Hepatocyte (in vitro differentiated cells): ENCODE data around the gene AHCY. TPM values are rescaled to one million over a fixed set of nuclear protein-coding genes. Genes with fewer than 3 reads are reported as not detected.

Experiments used
- DNase-seq: peaks from one replicate; pipeline ENCODE4 v3.0.0-alpha.2; 2016; ENCODE audit warnings: low spot score
- H2AFZ ChIP-seq: fragments of 200-600 bp; sonication (generic); 2 replicates; pipeline ENCODE4 v1.6.0; 2016; ENCODE audit warnings: antibody characterized with exemption, mild to moderate bottlenecking
- H3K27ac ChIP-seq: fragments of 200-600 bp; sonication (generic); 2 replicates; pipeline ENCODE4 v1.5.1; 2016; ENCODE audit warnings: mild to moderate bottlenecking
- H3K27me3 ChIP-seq: fragments of 200-600 bp; sonication (generic); 2 replicates; pipeline ENCODE4 v1.6.1; 2016
- H3K36me3 ChIP-seq: fragments of 200-600 bp; sonication (generic); replicated peaks from 2 replicates; pipeline ENCODE4 v1.5.1; 2016; ENCODE audit warnings: low read depth; ENCODE audit not compliant: insufficient read depth
- H3K4me1 ChIP-seq: fragments of 200-600 bp; sonication (generic); 2 replicates; pipeline ENCODE4 v1.5.1; 2016; ENCODE audit warnings: mild to moderate bottlenecking, moderate library complexity; ENCODE audit not compliant: insufficient read depth
- H3K4me2 ChIP-seq: fragments of 200-600 bp; sonication (generic); 2 replicates; pipeline ENCODE4 v1.6.0; 2016
- H3K4me3 ChIP-seq: fragments of 200-600 bp; sonication (generic); 2 replicates; pipeline ENCODE4 v1.5.1; 2016; ENCODE audit warnings: mild to moderate bottlenecking
- H3K79me2 ChIP-seq: fragments of 200-600 bp; sonication (generic); 2 replicates; pipeline ENCODE4 v1.6.0; 2017; ENCODE audit warnings: mild to moderate bottlenecking
- H3K9me2 ChIP-seq: fragments of 200-600 bp; sonication (generic); replicated peaks from 2 replicates; pipeline ENCODE4 v1.6.0; 2017; ENCODE audit warnings: mild to moderate bottlenecking; ENCODE audit not compliant: insufficient read depth
- H3K9me3 ChIP-seq: fragments of 200-600 bp; sonication (generic); 2 replicates; pipeline ENCODE4 v1.5.1; 2016; ENCODE audit warnings: low read depth, mild to moderate bottlenecking
- H4K20me1 ChIP-seq: fragments of 200-600 bp; sonication (generic); 2 replicates; pipeline ENCODE4 v1.6.0; 2016; ENCODE audit warnings: mild to moderate bottlenecking; ENCODE audit not compliant: insufficient read depth, poor library complexity, severe bottlenecking
- EZH2 ChIP-seq: fragments of 200-600 bp; sonication (generic); IDR thresholded peaks from 2 replicates; pipeline ENCODE4 v1.6.1; 2016; ENCODE audit warnings: antibody characterized with exemption, mild to moderate bottlenecking, borderline replicate concordance
- EZH2phosphoT487 ChIP-seq: fragments of 200-600 bp; sonication (generic); IDR thresholded peaks from one replicate; pipeline ENCODE4 v1.6.1; 2018; ENCODE audit warnings: antibody characterized with exemption, mild to moderate bottlenecking, low read depth, moderate library complexity; ENCODE audit not compliant: unreplicated experiment, severe bottlenecking
- WGBS: methylation state at CpG from one replicate; pipeline ENCODE4 v1.1.6; 2016; ENCODE audit warnings: low lambda C conversion rate; ENCODE audit errors: missing lambda C conversion rate; 5-methylcytosine and 5-hydroxymethylcytosine counted together
- polyA plus RNA-seq: library from polyadenylated mRNA; unstranded; fragments of >200 nt; fragmentation: Nextera tagmentation; extraction: Ambion mirVana; gene quantifications from 2 replicates; pipeline ENCODE4 v1.2.1, GENCODE V29; 2016
- small RNA-seq: library from RNA; depleted of rRNA; stranded (forward); fragments of <200 nt; gene quantifications from one replicate; pipeline ENCODE3, GENCODE V24; 2014
- total RNA-seq: library from RNA; depleted of rRNA; stranded (reverse); fragments of >200 nt; gene quantifications from 2 replicates; pipeline ENCODE4 v1.2.3, GENCODE V29; 2014
- TF ChIP-seq, protein P1 (sequence below): fragments of 200-600 bp; sonication (generic); IDR thresholded peaks from 2 replicates; pipeline ENCODE4 v1.5.1; 2016; ENCODE audit warnings: antibody characterized with exemption, mild to moderate bottlenecking; ENCODE audit not compliant: poor library complexity

Gene AHCY
- total and polyA plus RNA-seq, 2 experiments from 2014 or later, result 81.1 to 124 TPM

DNA sequence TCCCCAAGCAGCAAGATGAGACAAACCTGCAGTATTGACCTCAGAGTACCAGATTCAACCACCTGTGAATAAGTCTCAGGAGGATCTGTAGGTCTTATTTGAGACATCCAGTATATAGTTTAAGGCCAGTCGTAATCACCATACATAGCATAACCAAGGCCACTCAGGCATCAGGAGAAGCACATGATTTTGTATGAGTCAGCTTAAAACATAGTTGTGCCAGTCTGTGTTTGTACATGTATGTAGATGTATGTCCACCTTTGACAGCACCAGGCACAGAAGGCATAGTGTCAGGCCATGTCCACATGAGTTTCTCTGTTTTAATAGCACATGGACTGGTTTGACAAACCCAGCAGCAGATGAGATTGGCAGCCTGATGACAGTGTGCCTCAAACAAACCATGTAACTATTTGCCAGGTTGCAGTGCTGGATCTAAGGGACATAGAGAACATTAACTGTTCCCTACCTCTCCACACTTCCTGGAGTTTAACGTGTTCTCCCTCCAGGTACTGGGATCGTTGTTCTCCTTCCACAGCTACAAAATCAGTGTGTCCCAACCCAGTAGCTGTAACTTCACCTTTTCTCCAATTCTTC is 70.6 kb downstream of the AHCY start:
- H3K27ac ChIP-seq, result no peak overlapping the region
- WGBS, result 93% methylated on average over 3 of the region's 3 CpGs
- DNase-seq, result no peak

DNA sequence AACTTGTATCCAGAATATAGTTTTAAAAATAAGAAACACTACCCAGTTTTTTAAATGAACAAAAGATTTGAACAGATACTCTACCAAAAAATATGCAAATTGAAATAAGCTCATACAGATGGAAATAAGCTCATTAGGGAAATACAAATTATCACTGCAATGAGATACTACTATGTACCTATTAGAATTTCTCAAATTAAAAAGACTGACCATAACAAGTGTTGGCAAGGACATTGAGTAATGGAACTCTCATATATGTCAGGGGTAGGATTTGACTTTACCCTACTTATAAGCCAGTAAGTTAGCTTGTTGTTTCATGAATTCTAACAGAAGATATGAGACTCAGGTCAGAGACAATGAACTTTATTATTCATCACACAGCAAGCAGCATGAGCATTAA is 71.5 kb downstream of the AHCY start:
- no peaks in the 10 kb centered on the region for H3K4me1 ChIP-seq
- no peaks in the 10 kb centered on the region for H3K9me3 ChIP-seq
- TF ChIP-seq EZH2phosphoT487, result no peak
- TF ChIP-seq, protein P1, sequence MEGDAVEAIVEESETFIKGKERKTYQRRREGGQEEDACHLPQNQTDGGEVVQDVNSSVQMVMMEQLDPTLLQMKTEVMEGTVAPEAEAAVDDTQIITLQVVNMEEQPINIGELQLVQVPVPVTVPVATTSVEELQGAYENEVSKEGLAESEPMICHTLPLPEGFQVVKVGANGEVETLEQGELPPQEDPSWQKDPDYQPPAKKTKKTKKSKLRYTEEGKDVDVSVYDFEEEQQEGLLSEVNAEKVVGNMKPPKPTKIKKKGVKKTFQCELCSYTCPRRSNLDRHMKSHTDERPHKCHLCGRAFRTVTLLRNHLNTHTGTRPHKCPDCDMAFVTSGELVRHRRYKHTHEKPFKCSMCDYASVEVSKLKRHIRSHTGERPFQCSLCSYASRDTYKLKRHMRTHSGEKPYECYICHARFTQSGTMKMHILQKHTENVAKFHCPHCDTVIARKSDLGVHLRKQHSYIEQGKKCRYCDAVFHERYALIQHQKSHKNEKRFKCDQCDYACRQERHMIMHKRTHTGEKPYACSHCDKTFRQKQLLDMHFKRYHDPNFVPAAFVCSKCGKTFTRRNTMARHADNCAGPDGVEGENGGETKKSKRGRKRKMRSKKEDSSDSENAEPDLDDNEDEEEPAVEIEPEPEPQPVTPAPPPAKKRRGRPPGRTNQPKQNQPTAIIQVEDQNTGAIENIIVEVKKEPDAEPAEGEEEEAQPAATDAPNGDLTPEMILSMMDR, result no peak
- no peak for TF ChIP-seq EZH2
- no peak overlapping the region for H3K4me3 ChIP-seq
- no peaks in the 10 kb centered on the region for H3K9me2 ChIP-seq
- H3K27ac ChIP-seq, result no peak overlapping the region
- H3K4me2 ChIP-seq, result no peak overlapping the region
- no peaks in the 10 kb centered on the region for H3K79me2 ChIP-seq
- H3K27me3 ChIP-seq, result no peaks in the 10 kb centered on the region
- H3K36me3 ChIP-seq, result no peaks in the 10 kb centered on the region
- H2AFZ ChIP-seq, result no peak overlapping the region
- no peaks in the 10 kb centered on the region for H4K20me1 ChIP-seq
- no peak for DNase-seq

More for the DNA sequence above, 70.6 kb downstream of the AHCY start:
- Histone ChIP-seq H3K36me3 (no peaks in the 10 kb centered on the region), H3K4me2 (no peak overlapping the region), H2AFZ (no peak overlapping the region), H3K27me3 (no peaks in the 10 kb centered on the region), H3K9me2 (no peaks in the 10 kb centered on the region), H3K4me1 (no peaks in the 10 kb centered on the region), H4K20me1 (no peaks in the 10 kb centered on the region), H3K9me3 (no peaks in the 10 kb centered on the region), H3K79me2 (no peaks in the 10 kb centered on the region), H3K4me3 (no peak overlapping the region)
- TF ChIP-seq EZH2 (no peak), EZH2phosphoT487 (no peak)
- TF ChIP-seq, protein P1, result no peak

Small RNAs within 50 kb of the gene (small RNA-seq; reads per million reads assigned to genes)
- not detected for gene AL356299.1

Other genes with a start within 250 kb of the AHCY start
- gene EIF2S2, start 191.1 kb downstream of the AHCY start, total RNA-seq, result 75.8 and 86.3 TPM in 2 replicates
- 40.9 and 43.1 TPM in 2 replicates for gene EIF2S2, start 191.1 kb downstream of the AHCY start, polyA plus RNA-seq
- not detected in 2 replicates for gene ASIP, start 61.9 kb downstream of the AHCY start, total RNA-seq
- gene ASIP, start 61.9 kb downstream of the AHCY start, polyA plus RNA-seq, result 2.3 and 3.3 TPM in 2 replicates
- 55.6 and 61.2 TPM in 2 replicates for gene ITCH, start 59.9 kb upstream of the AHCY start, total RNA-seq
- 18.2 and 22.1 TPM in 2 replicates for gene ITCH, start 59.9 kb upstream of the AHCY start, polyA plus RNA-seq
- 103 and 147 TPM in 2 replicates for gene DYNLRB1, start 213.1 kb upstream of the AHCY start, total RNA-seq
- gene DYNLRB1, start 213.1 kb upstream of the AHCY start, polyA plus RNA-seq, result 224 and 228 TPM in 2 replicates